Cardiac fibroblast (primary cell): Measurements from ENCODE around the gene NRXN3.
A peak's percentile ranks its signal among the peaks of the same experiment; 100 is the strongest.

Source experiments
- DNase-seq, 2 donors: peaks; one replicate each; pipeline versions ENCODE4 v3.0.0 to v3.0.0-alpha.2; 2010; ENCODE audit warnings: low read depth in 2 of 2
- H3K4me3 ChIP-seq, 2 donors: replicated peaks in 1 of 2; 1 replicate in 1 of 2; 2 replicates in 1 of 2; pipeline ENCODE4 v1.5.1; 2011; ENCODE audit warnings: low read depth in 2 of 2, low read length in 2 of 2, mild to moderate bottlenecking in 2 of 2, moderate library complexity in 1 of 2
- CTCF ChIP-seq: IDR thresholded peaks from one replicate; pipeline ENCODE4 v1.5.1; 2011; ENCODE audit warnings: low read depth, mild to moderate bottlenecking, low read length, inconsistent platforms

The NRXN3 gene

DNA sequence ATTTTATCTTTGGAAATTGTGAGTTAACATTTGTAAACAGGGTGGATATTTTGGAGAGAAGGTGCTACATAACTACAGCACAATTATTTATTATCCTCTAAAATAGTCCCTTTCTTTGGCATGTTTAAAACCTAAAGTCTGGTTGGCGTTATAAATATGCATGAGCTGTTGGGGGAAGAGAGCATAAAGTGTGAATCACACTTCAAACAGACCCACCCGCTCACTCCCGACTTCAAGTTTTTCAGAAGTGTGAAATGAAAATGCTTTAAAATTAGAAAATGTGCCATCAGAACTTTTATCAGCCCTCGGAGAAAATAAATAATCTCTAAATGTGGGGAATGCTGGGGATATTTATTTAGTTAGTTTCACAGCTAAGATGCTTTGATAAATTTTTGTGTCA is 1006.9 kb downstream of the NRXN3 start:
- no peak for DNase-seq
- no peak overlapping the region for H3K4me3 ChIP-seq
- TF ChIP-seq CTCF, result no peak

DNA sequence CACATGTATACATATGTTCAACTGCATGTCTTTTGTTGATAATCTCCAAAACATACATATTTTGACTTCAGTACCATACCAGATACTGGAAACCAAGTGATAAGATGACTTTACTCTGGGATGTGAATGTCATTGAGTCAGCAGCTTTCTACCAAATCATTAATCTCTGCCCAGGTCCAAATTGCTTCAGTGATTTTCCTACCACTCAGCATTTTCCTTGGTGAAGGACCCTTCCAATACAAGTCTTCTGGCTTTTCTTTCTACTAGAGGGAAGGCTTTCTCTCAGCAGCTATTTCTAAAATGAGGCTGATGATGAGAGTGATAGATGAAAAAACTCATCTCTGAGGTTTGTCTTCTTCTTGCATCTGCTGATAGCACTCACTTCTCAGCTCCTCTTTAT is 1008.5 kb downstream of the NRXN3 start:
- no peak for DNase-seq
- no peak for TF ChIP-seq CTCF
- no peak overlapping the region for H3K4me3 ChIP-seq

DNA sequence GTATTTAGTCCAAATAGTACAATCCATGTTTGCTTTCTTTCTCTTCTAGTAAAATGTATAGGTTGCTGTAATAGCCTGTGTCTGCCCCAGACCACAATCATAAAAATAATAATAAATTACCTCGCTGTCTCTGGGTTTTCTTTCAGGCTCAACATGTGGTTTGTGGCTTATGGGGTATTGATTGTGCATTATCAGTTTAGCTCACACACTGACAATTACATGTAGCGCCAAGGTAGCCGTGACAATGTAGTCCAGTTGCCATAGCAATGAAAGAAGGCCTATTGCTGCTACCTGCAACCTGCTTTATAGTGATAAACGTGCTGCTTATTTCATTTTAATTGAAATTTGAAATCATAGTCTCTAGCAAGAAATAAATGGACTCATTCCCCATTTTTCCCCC is 1009.8 kb downstream of the NRXN3 start:
- H3K4me3 ChIP-seq, result no peak overlapping the region
- TF ChIP-seq CTCF, result no peak
- DNase-seq, result no peak

GRCh38 chr14:79180656-79181055 is 1010.5 kb downstream of the NRXN3 start:
- no peak for DNase-seq
- TF ChIP-seq CTCF, result no peak
- H3K4me3 ChIP-seq, result no peak overlapping the region

DNA sequence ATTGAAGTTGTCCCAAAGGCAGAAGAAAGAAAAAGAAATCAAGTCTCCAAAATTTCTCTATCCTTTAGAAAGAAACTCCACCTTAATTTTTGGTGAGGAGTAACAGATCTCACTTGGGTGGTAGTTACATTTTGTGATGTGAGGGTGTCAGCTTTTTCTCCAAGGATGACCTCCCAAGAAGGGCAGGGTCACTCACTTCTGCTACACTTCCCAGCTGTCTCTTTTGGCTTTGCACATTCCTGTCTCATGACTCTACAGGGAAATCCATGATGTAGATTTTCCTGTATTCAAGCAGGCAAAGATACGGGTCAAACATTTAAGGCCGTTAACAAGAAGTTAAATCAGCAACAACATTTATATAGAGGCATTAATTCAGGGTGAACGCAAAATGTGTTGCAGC is 1016.4 kb downstream of the NRXN3 start:
- no peak overlapping the region for H3K4me3 ChIP-seq
- TF ChIP-seq CTCF, result no peak
- peak; percentile 2 to 39 for DNase-seq

DNA sequence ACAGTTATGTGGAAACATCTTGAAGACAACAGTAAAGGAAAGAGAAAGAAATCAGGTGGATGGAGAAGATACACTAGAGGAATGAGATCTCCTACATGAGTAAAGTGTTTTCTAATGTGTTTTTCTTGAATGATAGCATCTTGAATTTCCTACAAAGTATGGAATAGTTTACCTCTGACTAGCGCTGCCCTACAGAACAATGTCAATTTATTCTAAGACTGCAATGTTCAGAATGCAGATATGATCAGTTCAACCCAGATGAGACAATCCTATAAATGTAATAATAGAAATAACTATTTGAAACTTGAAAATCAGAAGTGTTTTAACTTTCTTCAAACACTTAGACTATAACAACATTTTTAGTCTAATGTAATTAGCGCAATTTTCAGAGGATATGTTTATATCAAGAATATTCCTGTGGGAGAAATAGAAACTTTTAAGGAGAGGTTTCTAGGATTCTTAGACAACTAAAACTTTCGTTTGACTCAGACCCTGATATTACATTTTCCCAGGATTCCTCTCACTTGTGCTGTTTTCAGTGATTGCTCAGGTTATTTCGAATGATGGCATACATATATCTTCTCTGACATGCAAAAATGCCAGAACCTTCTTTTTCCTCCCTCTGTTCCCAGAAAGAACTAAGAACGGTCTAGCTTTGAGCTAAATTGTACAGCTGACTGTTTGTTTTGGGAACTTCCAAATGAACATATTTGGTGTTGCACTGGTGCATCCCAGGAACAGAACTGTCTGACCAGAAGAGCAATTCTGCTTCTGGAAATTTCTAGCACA is 1023.7 kb downstream of the NRXN3 start:
- no peak for DNase-seq
- TF ChIP-seq CTCF, result no peak
- H3K4me3 ChIP-seq, result no peak overlapping the region

DNA sequence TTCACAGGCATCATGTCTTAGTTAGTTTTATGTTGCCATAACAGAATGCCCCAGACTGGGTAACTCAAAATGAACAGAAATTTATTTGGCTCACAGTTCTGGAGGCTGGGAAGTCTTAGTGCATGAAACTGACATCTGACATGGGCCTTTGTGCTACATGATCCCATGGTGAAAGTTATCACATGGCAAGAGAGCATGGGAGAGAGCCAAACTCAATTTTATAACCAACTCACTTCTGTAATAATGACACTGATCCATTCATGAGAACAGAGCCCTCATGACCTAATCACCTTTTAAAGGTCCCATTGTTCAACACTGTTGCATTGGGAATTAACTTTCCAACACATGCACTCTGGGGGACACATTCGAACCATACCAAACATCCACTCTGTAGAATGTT is 1026.0 kb downstream of the NRXN3 start:
- DNase-seq, result no peak
- TF ChIP-seq CTCF, result no peak
- H3K4me3 ChIP-seq, result no peak overlapping the region
